NK-92 (cell line): ENCODE data around the gene MPO.

ENCODE experiments used
- DNase-seq: peaks from one replicate; lab custom pipeline; 2025; ENCODE audit not compliant: unreplicated experiment; lab: John Stamatoyannopoulos, UW

Gene MPO

DNA sequence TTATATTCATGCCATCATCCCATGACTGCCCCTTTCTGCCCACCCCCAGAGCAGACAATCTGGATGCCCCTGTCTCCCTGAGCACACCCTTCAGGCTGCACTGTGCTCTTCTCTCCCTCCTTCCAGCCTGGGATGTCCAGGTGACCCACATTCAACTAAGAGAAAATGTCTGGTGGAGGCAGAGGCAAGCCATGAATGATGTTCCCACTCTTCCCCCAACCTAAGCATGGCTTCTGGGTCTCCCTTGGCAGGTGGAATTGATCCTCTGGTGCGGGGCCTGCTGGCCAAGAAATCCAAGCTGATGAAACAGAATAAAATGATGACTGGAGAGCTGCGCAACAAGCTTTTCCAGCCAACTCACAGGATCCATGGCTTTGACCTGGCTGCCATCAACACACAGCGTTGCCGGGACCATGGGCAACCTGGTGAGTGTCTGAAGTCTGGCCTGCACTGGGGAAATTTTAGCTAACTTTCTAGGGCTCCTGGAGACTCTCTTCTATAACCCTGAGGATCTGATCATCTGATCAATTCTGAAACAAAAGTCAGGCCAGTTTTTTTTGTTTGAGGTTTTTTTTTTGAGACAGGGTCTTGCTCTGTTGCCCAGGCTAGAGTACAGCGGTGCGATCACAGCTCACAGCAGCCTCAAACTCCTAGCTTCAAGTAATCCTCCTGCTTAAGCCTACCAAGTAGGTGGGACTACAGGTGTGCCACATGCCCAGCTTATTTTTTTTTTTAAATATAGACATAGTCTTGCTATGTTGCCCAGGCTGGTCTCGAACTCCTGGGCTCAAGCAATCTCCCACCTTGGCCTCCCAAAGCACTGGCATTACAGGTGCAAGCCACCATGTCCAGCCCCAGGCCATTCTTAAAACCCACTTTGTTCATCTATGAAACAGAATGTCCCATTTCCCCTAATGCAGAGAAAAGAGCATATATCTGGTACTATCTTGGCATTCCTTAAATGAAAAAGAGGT is 14.5 kb downstream of the MPO start:
- no peak for DNase-seq

DNA sequence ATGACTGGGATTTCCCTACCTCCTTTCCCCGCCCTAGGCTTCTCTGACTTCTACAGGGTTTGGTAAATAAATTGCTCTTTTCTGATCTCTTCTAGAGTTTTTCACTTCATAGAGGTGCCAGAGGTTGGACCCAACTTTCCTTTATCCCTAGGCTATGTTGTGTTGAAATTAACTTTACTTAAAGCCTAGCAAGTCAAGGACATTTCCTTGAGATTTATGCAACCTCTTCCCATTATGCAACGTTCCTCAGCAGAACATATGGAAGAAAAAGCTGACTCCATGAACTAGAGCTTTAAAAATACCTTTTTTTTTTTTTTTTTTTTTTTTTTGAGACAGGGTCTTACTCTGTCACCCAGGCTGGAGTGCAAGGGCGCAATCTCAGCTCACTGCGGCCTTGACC is 15.5 kb downstream of the MPO start:
- DNase-seq = no peak

GRCh38 chr17:58264407-58265103 is 16.2 kb downstream of the MPO start:
- no peak for DNase-seq

GRCh38 chr17:58263773-58264172 is 17.0 kb downstream of the MPO start:
- DNase-seq = no peak

DNA sequence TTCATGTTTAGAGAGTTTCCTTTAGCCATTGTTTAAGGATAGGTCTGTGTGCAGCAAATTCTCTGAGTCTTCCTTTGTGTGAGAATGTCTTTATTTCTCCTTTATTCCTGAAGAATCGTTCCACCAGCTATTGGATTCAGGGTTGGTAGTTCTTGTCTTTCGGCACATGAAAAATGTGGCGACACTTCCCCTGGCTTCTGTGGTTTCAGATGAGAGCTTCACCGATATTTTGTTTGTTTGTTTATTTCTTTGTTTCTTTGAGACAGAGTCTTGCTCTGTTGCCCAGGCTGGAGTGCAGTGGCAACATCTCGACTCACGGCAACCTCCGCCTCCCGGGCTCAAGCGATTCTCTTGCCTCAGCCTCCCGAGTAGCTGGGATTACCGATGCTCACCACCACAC is 18.6 kb downstream of the MPO start:
- DNase-seq = no peak

DNA sequence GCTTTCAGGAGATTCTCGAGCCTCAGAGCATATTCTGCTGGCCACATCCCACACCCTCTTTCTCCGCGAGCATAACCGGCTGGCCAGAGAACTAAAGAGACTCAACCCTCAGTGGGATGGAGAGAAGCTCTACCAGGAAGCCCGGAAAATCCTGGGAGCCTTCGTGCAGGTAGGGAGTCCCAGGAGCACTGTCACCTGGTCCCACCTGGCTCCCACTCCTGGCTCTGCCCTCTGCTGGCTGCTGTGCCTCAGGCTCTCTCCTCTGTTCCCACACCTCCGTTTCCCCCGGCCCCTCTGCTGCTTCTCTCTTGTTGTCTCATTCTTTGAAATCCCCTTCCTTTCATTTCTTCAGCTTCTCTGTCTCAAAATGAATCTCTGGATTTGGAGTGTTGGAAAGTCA is 25.9 kb downstream of the MPO start:
- no peak for DNase-seq

DNA sequence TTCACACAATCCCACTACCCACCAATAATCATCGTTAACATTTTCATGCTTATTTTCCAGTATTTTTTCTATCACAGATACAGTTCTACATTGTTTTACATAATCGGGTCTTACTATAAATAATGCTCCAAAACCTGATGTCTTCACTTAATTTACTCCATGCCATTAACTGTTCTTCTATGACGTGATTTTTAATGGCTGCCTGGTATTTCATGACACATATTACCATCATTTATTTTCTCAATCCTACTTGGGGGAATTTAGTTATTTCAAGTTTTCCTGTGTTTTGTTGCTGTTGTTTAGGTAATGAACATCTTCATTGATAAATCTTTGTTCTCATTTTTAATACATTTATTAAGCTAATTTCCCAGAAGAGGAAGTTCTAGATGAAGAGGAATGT is 27.7 kb downstream of the MPO start:
- DNase-seq = no peak

DNA sequence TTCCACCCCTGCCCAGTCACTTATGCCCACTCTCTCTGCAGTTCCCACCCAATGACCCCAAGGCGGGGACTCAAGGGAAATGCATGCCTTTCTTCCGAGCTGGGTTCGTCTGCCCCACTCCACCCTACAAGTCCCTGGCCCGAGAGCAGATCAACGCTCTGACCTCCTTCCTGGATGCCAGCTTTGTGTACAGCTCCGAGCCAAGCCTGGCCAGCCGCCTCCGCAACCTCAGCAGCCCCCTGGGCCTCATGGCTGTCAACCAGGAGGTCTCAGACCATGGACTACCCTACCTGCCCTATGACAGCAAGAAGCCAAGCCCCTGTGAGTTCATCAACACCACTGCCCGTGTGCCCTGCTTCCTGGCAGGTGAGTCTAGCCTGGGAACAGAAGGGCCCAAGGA is 28.6 kb downstream of the MPO start:
- no peak for DNase-seq

- DNase-seq = no peak
These were observed 30.3 kb downstream of the MPO start for GRCh38 chr17:58250344-58251011.

DNA sequence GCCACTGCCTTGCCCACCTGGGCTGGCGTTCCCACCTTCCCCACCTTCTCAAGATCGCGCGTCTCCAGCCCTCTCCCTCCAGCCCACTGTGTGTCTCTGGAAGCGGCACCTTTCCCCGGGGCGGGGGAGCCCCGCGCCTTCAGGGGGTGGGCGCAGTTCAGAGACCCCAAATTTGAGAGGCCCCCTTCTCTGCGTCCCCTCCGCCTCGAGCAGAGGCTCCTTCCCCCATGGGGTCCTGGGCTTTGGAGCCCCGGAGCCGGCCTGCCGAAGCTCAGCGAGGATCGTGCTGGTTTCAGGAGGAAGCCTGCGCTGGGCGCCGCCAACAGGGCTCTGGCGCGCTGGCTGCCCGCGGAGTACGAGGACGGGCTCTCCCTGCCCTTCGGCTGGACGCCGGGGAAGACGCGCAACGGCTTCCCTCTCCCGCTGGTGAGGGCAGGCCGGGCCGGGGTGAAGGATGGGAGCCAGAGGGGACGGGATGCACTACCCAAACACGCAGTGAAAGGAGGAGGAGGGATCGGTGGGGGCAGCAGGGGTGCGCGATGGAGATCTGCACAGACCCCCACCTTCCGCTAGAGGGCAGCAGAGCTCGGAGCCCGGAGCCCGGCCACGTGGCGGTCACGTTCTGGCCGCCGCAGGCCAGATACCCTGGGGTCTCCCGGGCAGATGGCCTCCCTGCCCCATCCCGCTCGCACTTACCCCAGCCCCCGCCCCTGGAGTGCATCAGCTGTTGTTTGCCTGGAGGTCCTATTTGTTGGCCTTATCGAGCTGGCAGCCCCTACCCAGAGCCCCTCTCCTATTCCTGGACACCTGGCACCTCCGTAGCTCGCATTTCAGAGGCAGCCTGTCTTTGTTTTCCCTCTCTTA is 31.2 kb downstream of the MPO start:
- DNase-seq = no peak

- DNase-seq = no peak
These were observed 31.8 kb downstream of the MPO start for GRCh38 chr17:58248955-58249269.

GRCh38 chr17:58247511-58248363 is 33.0 kb downstream of the MPO start:
- DNase-seq = no peak

- no peak for DNase-seq
These were observed 34.0 kb downstream of the MPO start for GRCh38 chr17:58246781-58247180.

DNA sequence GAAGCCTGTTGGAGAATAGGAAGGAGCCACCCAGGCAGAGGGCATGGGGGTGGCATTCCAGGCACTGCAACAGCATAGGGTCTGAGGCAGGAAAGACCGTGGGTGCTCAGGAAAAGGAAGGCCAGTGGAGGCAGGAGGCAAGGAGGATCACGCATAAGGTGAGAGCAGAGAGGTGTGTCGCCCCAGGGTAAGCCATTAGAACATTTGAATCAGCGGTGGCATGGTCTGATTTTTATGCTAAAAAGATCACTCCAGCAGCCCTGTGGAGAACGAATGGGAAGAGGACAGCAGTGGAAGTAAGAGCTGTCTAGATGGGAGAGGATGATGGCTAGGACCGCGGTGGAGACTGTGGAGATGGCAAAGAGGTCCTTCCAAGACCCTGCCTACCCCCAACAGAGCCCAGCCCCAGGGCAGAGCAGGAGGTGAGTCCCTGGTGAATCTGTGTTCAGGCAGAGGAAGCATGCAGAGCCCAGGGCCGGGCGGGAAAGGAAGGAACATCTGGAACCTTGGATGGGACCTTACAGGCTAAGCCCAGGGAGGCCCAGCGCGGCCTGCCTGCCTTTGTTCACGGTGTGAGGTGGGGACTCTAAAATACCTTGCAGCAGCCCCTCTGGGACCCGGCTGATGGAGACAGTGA is 34.5 kb downstream of the MPO start:
- no peak for DNase-seq

- DNase-seq = no peak
These were observed 35.2 kb downstream of the MPO start for GRCh38 chr17:58245428-58246103.

DNA sequence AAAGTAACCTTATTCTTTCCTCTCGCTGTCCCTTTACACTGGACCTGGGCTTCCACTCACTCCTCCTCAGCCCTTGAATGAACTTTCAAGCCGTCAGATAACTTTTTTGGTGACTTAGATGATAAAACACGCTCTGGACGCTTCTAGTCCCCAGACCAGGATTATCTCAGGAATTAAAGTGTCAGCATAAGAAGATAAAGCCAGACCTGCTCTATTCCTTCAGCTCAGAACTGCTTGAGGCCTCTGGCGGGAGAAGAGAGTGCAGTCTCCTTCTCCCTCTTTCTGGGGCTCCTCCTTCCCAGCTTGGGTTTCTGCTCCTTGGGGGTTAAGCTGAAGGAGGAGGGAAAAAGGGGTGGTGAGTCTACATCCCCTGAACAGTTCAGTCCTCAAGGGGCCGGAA is 35.8 kb downstream of the MPO start:
- DNase-seq = no peak

- no peak for DNase-seq
These were observed 38.5 kb downstream of the MPO start for GRCh38 chr17:58242171-58242784.

DNA sequence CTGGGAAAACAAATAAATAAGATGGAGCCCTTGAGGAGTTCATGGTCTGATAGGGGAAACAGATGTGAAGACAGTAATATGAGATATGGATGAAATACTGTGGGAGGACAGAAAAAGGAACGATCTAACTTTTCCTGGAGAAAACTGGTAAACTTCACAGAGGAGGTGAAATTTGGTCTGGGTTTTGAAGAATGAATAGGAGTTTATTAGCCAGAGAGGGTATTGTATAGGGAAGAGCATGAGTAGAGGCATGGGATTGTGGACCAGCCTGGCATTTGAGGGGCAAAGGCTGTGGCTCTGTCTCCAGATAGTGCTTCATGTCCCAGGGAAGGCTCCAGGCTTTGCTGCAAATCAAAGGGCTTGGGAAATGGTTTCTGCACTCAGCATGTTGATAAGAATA is 40.7 kb downstream of the MPO start:
- no peak for DNase-seq
